ENCODE data around the gene DMKN.

GRCh38 chr19:35459414-35460082 lies 53.9 kb downstream of the DMKN start:
- no peak for TF ChIP-seq CTCF (IDR thresholded peaks at IDR 0.05; ENCODE audit: low read depth, low read length)
- no peak for TF ChIP-seq EZH2phosphoT487 (IDR thresholded peaks at IDR 0.05; ENCODE audit: low read depth)

Data from OCI-LY3 (cell line).